Activated gamma-delta T cell treated with anti-CD3 and anti-CD28 coated beads, Interleukin-2, amount 50 U/mL, for 16 hours (primary cell): ENCODE measurements around the gene PARP6.

ENCODE experiments used
- DNase-seq: peaks from one replicate; pipeline ENCODE4 v3.0.0-alpha.2; 2020; ENCODE audit warnings: low read depth

PARP6 gene

DNA sequence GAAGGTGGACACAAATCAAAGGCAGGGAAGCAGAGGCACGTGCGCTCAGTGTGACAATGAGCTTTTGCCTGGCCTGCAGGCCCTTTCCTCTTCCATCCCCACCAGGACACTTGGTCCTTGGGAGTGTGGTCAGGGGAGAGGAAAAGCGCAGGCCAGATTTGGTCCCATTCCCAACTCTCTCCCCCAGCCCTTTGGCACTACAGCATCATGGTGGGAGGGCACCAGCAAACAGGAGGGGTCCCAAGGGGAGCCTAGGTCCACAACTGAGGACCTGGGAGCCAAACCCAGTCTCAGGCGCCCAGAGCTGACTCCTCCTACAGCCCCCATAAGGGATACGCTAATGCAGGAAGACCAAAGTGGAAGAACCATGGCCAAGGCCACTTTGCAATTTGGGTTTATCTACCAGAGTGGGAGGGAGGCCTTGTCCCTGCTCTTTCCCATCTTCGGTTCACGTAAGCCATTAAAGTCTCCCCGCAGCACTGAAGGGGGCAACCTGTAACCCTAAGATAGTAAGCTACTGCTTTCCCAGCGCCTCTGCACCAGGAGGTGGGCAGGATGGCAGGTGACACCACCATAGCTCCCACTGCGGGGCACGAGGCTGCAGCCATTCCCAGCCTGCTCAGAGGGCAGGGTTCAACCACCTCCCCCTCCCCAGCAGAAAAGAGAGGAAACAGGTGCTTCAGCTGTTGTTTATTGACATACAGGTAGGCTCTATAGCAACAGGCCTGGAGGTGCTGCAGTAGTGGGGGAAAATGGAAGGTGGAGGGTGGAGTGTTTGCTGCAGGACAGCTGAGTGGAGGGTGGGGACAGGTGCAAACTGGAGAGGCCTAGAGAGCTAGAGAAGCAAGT lies 73.8 kb downstream of the PARP6 start:
- DNase-seq, result no peak

DNA sequence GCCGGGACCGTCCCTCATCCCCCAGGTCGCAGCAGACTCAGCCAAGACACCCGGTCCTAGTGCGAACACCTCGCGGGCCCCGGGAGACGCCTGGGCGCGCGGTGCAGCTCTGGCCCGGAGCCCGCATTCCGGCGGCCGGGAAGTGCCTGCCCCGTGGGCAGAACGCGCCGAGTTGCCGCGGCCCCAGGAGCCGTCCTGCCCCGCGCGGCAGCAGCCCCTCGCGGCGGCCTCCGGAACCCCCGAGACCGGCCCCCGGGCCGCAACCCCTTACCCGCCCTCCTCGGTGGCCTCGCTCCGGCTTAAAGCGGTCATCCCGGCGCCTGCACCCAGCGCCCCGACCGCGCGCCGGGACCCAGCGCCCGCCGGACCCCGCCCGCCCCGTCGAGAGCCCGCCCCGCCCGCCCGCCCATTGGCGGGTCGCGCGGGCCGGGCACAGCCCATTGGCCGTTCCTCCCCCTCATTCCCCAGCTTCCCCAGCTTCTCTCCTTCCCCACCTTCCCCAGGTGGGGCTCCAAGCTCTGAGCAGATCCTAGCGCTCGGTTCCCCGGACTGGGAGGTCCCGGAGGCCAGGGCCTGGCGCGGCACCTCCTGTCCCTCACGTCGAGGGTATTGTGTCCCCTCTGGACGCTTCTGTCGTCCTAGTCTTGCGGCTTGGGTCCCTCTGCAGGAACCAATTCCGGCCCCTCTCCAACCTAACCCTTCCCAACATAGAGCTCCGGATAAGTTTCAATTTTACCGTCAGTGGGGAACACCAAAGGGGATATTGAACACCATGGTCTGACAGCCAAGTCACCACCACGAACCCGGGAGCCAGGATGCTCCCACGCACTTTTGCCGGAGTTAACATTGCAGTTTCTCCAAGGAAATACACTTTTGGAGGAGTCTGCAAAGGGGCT lies 74.6 kb downstream of the PARP6 start, which contains the start of gene GRAMD2A:
TSS of gene GRAMD2A (minus strand) at position 328 of the 896 bp plus-strand sequence.
- DNase-seq, result no peak

DNA sequence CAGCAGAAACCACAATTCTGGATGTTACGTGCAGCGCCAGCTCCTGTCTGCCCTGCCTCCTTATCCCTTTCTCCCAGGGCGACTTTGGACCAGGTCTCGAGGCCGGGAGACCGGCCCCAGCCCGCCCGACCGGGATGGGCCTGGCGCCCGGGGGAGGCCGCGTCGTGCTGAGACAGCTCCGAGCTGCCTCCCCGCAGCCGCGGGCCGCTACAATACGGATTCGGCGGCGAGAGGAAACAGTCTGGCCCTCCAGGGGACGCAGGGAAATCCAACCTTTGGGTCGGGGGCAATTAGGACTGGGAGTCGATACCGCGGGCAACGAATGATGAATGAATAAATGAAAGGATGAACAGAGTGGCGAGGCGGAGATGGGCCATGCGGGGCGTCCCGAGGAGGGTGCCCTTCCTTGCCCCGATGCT lies 75.3 kb downstream of the PARP6 start:
- no peak for DNase-seq

DNA sequence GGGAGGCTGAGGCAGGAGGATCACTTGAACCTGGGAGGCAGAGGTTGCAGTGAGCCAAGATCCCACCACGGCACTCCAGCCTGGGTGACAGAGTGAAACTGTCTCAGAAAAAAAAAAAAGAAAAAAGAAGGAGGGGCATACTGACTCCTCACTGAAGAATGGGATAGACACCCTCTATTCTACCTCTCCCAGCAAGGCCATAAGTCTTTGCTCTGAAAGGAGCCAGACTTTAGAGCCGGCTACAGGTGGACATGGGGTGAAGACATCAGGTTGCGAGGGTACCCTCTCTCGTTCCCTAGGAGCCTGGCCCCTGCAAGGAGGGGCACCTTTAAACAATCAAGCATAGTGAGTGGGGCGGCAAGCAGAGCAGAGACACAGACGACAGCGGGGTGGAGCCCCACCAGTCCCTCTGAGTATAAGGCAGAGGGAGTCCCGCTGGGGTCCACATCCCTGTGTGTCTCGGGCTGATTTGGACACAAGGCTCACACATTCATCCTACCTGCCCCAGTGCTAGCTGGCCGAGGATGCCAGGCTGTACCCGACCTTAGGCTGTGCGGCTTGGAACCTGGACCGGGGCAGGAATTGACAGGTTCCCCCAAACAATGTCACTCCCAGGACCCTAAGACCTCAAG lies 75.8 kb downstream of the PARP6 start:
- no peak for DNase-seq

DNA sequence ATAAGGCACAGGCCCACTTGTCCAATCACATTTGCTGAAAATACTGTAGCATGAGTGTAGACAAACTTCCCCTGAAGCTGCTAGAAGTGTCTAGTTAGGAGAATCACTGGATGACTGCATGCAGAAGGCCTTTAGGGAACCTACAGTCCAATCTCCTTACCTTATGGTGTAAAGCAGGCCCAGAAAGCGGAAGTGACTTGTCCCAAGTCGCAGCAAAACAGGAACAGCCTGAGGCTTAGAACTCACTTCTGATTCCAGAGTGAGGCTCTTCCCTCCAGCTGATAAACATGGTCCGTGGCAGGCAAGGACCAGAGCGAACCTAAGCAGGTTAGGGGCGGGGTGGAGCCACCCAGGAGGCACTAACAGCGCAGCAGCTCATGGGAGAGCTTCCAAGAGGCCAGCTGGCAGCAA lies 77.2 kb downstream of the PARP6 start:
- no peak for DNase-seq

DNA sequence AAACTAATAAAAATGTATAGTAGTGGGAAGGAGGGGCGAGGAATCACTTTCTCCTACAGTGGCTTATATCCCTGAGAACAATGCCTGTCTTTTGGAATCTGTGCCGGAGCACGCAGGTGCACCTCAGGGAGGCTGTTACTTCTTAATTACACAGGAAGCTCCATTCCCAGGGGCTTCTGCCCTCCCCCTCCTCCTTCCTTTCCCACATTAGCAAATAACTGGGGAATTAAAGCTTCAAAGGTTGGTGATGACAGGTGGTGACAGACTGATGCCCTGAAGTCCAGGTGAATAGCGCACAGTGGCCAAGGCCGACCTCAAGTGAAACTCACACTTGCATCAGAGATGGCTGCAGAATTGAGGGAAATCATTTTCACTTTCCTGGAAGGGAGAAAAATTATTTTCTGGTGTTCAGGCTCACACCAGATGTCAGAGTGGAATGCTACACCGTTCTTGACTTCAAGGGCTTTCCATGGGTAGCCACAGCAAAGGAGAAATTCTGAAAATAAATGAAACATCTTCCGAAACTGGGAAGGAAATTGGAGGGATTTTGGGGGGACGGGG lies 78.4 kb downstream of the PARP6 start:
- no peak for DNase-seq

DNA sequence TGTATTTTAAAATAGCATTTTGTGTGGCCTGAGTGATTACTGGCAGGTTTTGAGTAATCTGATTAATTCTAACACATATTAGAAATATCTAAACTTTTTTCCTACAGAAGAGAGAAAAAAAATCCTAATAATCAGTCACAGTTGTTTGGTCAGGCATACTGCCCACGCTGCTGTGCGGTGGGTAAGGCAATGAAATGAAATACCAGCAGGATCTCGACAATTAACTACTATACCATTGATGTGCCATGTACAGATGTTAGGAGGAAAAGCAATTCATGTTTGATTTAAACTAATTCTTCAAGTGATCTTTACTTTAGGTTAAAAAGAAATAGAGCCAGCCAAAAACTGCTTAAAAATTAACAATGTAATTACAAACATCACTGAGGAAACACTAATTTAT lies 79.9 kb downstream of the PARP6 start:
- no peak for DNase-seq
